Ovary (tissue), 9 donors: ENCODE data around the gene MYO1E. TPM values are rescaled to one million over a fixed set of nuclear protein-coding genes. Genes with fewer than 3 reads are reported as not detected.

ENCODE experiments used
- DNase-seq, 5 donors: peaks; one replicate each; pipeline ENCODE4 v3.0.0-alpha.2; 2019 to 2020
- H3K27ac ChIP-seq, 2 donors: fragments of 200-600 bp; one replicate each; pipeline versions ENCODE4 v1.5.1 to v1.8.0; 2019 to 2022
- H3K27me3 ChIP-seq: fragments of 200-600 bp; one replicate; pipeline ENCODE4 v1.8.0; 2022
- H3K36me3 ChIP-seq: fragments of 200-600 bp; sonication (generic); one replicate; pipeline ENCODE4 v1.5.1; 2019
- H3K4me1 ChIP-seq: one replicate; pipeline ENCODE4 v1.8.1; 2013; ENCODE audit warnings: mild to moderate bottlenecking, moderate library complexity; ENCODE audit not compliant: insufficient read depth
- H3K4me3 ChIP-seq: fragments of 200-600 bp; sonication (generic); one replicate; pipeline ENCODE4 v1.5.1; 2017
- H3K9me3 ChIP-seq, 2 donors: fragments of 200-600 bp in 1 of 2; sonication (generic) in 1 of 2; one replicate each; pipeline versions ENCODE4 v1.5.1 to v1.8.1; 2013 to 2019; ENCODE audit warnings: mild to moderate bottlenecking in 1 of 2, moderate library complexity in 1 of 2
- EP300 ChIP-seq: sonication (generic); formaldehyde crosslinking; IDR thresholded peaks from one replicate; pipeline ENCODE4 v1.6.1; 2017; ENCODE audit warnings: antibody characterized with exemption
- POLR2A ChIP-seq: fragments of 450-650 bp; IDR thresholded peaks from one replicate; pipeline ENCODE4 v1.6.1; 2017; ENCODE audit warnings: antibody characterized with exemption, mild to moderate bottlenecking, moderate library complexity
- WGBS, 3 donors: extraction: QIAGEN DNeasy Blood & Tissue Kit in 1 of 3; methylation state at CpG; one replicate each; pipeline versions ENCODE4 v1.1.5 to v1.1.7; 2013 to 2017; 5-methylcytosine and 5-hydroxymethylcytosine counted together
- intact Hi-C, 4 donors: fragments of 100-400 bp; cut with DNase I; formaldehyde crosslinking; loops; one replicate each; pipeline versions ENCODE4 v1.11.0 to v1.15.1; 2022 to 2023
- polyA plus RNA-seq, 2 donors: library from polyadenylated mRNA; stranded (reverse); fragments of 200-250 nt in 1 of 2; fragments of 350-450 nt in 1 of 2; fragmentation: Illumina TruSeq in 1 of 2; extraction: RNeasy Lipid Tissue Mini Kit (QIAGEN cat#74804) in 1 of 2; gene quantifications; one replicate each; pipeline ENCODE4 v1.2.3, GENCODE V29; 2013 to 2014
- total RNA-seq, 7 donors: library from RNA; depleted of rRNA in 2 of 7; stranded (reverse); fragments of >200 nt in 2 of 7; fragmentation: NEBNext Ultra II Directional in 3 of 7; extraction: Animal tissue kit (Norgen Biotek cat#: 25700) in 3 of 7; gene quantifications; one replicate each; pipeline versions ENCODE4 v1.1.0 to v1.2.4, GENCODE V29; 2016 to 2023
- TF ChIP-seq, protein P1 (sequence below), 3 donors: fragments of 450-650 bp in 2 of 3; fragments of 200-600 bp in 1 of 3; IDR thresholded peaks; one replicate each; pipeline versions ENCODE4 v1.5.1 to v1.8.0; 2016 to 2022; ENCODE audit warnings: antibody characterized with exemption in 3 of 3, mild to moderate bottlenecking in 1 of 3
- donor health status: DM: no; HTN: no; CAD: no; lungs with moderate emphysema.
- donor health status: DM: no; HTN: no; CAD: no.
- donor health status: Bipolar disorder and iron deficiency.
- donor health status: DM: yes; HTN: yes; CAD: no.
- donor health status: DM: no; HTN: no; CAD: no.
- donor health status: DM: yes; HTN: yes; CAD: no.

MYO1E gene
- total and polyA plus RNA-seq, 9 donors, result 11.6 to 96.0 (median 44.8) TPM

DNA sequence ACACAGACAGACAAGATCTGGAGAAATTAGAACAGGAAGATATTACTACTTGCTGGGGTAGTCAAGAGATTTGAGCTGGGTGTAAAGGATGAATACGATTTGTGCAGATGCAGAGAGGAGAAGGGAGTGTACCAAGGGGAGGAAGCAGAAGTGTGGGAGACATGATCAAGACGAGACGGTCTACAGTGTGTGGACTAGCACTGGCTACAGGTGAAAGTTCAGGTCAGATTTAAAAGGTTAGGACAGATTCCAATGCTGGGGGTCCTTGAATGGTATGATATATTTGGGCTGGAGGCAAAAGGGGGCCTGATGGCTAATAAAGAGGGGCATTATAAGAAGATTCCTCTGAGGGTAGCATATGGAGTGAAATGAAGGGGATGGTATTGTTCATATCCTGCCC is 154.0 kb downstream of the MYO1E start:
- Histone ChIP-seq H3K27ac (no peak overlapping the region), H3K36me3 (no peaks in the 10 kb centered on the region), H3K27me3 (no peaks in the 10 kb centered on the region), H3K4me1 (no peaks in the 10 kb centered on the region), H3K4me3 (no peak overlapping the region), H3K9me3 (no peaks in the 10 kb centered on the region)
- WGBS, 3 donors, result 65 to 81% (median 75%) methylated on average over 3 of the region's 3 CpGs
- intact Hi-C loops, result no loop called here
- TF ChIP-seq, protein P1, sequence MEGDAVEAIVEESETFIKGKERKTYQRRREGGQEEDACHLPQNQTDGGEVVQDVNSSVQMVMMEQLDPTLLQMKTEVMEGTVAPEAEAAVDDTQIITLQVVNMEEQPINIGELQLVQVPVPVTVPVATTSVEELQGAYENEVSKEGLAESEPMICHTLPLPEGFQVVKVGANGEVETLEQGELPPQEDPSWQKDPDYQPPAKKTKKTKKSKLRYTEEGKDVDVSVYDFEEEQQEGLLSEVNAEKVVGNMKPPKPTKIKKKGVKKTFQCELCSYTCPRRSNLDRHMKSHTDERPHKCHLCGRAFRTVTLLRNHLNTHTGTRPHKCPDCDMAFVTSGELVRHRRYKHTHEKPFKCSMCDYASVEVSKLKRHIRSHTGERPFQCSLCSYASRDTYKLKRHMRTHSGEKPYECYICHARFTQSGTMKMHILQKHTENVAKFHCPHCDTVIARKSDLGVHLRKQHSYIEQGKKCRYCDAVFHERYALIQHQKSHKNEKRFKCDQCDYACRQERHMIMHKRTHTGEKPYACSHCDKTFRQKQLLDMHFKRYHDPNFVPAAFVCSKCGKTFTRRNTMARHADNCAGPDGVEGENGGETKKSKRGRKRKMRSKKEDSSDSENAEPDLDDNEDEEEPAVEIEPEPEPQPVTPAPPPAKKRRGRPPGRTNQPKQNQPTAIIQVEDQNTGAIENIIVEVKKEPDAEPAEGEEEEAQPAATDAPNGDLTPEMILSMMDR (IDR thresholded peaks at IDR 0.05), result no peak
- TF ChIP-seq EP300, result no peak
- TF ChIP-seq POLR2A, result no peak
- no peak for DNase-seq

DNA sequence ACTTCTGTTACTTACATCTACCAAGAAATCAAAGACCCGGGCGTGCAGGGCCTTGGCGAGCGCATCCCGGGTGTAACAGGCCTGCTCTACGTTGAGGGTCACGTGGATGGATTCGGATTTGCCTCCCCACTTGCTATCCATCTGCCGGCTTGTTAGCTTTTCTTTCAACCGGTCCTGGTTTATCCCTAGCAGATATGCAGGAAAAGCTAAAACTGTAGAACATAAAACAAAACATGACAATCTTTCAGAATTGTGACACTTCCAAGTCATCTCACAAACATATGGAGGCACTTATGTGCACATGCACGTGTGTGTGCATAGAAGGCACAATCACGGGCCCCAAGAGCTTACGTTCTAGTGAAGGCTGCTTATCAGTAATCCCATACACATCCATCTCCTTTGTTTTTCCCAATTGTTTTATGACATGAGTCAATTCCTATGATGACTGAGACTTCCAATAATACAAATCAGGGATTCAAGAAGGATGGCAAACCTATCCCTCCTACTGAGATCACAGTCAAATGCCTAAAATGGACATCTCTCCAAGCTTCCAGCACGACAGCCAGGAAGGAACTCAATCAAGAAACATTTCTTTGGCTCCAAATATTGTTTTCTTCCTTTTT is 154.7 kb downstream of the MYO1E start:
- no peak for DNase-seq
- H3K36me3 ChIP-seq, result no peaks in the 10 kb centered on the region
- intact Hi-C loops, result no loop called here
- no peak for TF ChIP-seq POLR2A
- TF ChIP-seq EP300, result no peak
- TF ChIP-seq, protein P1 (IDR thresholded peaks at IDR 0.05), result no peak
- no peaks in the 10 kb centered on the region for H3K27me3 ChIP-seq
- 89 to 92% (median 91%) methylated on average over 14 of the region's 14 CpGs for WGBS, 3 donors
- H3K9me3 ChIP-seq, result no peaks in the 10 kb centered on the region
- no peak overlapping the region for H3K4me3 ChIP-seq
- H3K4me1 ChIP-seq, result no peaks in the 10 kb centered on the region
- no peak overlapping the region for H3K27ac ChIP-seq

DNA sequence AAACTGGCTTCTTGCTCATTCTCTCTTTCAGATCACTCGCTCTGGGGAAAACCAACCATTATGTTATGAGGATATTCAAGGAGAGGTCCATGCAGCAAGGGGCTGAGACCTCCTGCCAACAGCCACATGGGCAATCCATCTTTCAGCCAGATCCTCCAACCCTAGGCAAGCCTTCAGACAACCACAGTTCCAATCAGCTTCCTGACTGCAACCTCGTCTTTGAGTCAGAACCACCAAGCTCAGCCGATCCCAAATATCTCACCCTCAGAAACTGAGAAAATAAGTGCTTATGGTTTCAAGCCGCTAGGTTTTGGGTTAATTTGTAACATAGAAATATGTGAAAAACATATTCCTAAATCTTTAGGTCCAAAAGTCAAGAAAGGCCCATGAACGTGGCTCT is 155.8 kb downstream of the MYO1E start:
- intact Hi-C loops, result no loop called here
- Histone ChIP-seq H3K4me3 (no peak overlapping the region), H3K27ac (no peak overlapping the region), H3K9me3 (no peaks in the 10 kb centered on the region), H3K4me1 (no peaks in the 10 kb centered on the region), H3K36me3 (no peaks in the 10 kb centered on the region), H3K27me3 (no peaks in the 10 kb centered on the region)
- 93 to 95% (median 93%) methylated on average over 5 of the region's 5 CpGs for WGBS, 3 donors
- TF ChIP-seq, protein P1 (IDR thresholded peaks at IDR 0.05), result no peak
- TF ChIP-seq POLR2A (no peak), EP300 (no peak)
- no peak for DNase-seq

DNA sequence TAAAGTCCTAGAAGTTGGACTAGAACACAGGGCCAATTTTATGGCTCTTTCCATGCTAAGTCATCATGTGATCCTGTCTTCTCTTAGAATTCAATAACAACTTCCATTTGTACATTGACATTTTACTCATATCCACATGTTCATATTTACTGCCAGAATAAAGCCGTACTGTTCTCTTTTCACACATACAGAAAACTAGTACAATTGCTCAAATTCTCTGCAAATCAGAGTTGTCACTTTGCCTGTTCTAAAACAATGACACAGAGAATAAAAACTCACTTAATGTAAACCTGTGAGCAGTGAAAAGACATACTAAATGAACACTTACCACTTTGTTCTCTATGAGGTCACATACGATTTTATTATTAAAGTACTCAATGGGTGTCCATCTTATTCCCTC is 162.5 kb downstream of the MYO1E start:
- no peaks in the 10 kb centered on the region for H3K9me3 ChIP-seq
- no peaks in the 10 kb centered on the region for H3K27me3 ChIP-seq
- TF ChIP-seq POLR2A (no peak), EP300 (no peak)
- TF ChIP-seq, protein P1 (IDR thresholded peaks at IDR 0.05), result no peak
- H3K4me3 ChIP-seq, result no peak overlapping the region
- DNase-seq, result no peak
- H3K4me1 ChIP-seq, result no peaks in the 10 kb centered on the region
- 93 to 96% (median 95%) methylated on average over 2 of the region's 2 CpGs for WGBS, 3 donors
- intact Hi-C loops, result no loop called here
- no peaks in the 10 kb centered on the region for H3K36me3 ChIP-seq
- H3K27ac ChIP-seq, result no peak overlapping the region
